ENCODE measurements around the gene CARMIL1. TPM values are rescaled to one million over a fixed set of nuclear protein-coding genes. Genes with fewer than 3 reads are reported as not detected.
"Not testable (repeated sequence)": the region's sequence is repeated elsewhere in the genome, so short reads cannot be mapped to it uniquely, and the experiment has no call there.

CARMIL1 gene
- total RNA-seq, 1 donor from 2014 or later: 10.3 TPM

GRCh38 chr6:25366903-25367545 is 87.8 kb downstream of the CARMIL1 start:
- no peak for DNase-seq (ENCODE audit: low spot score)

GRCh38 chr6:25369036-25369432 is 89.9 kb downstream of the CARMIL1 start:
- DNase-seq (ENCODE audit: low spot score): no peak

GRCh38 chr6:25369433-25370177 is 90.4 kb downstream of the CARMIL1 start:
- DNase-seq (ENCODE audit: low spot score): no peak

- no peak for DNase-seq (ENCODE audit: low spot score)
Measured at GRCh38 chr6:25370178-25371036, 91.2 kb downstream of the CARMIL1 start.

GRCh38 chr6:25371037-25371347 is 91.8 kb downstream of the CARMIL1 start:
- no peak for DNase-seq (ENCODE audit: low spot score)

GRCh38 chr6:25375125-25375524 is 96.0 kb downstream of the CARMIL1 start:
- DNase-seq (ENCODE audit: low spot score): no peak

- no peak for DNase-seq (ENCODE audit: low spot score)
Measured at GRCh38 chr6:25377664-25378063, 98.5 kb downstream of the CARMIL1 start.

- no peak for DNase-seq (ENCODE audit: low spot score)
Measured at GRCh38 chr6:25381077-25381476, 101.9 kb downstream of the CARMIL1 start.

- DNase-seq (ENCODE audit: low spot score): not testable (repeated sequence)
Measured at GRCh38 chr6:25382476-25382875, 103.3 kb downstream of the CARMIL1 start.

- no peak for DNase-seq (ENCODE audit: low spot score)
Measured at GRCh38 chr6:25384234-25384633, 105.1 kb downstream of the CARMIL1 start.

GRCh38 chr6:25384967-25385366 is 105.8 kb downstream of the CARMIL1 start:
- DNase-seq (ENCODE audit: low spot score): no peak

GRCh38 chr6:25387483-25387882 is 108.3 kb downstream of the CARMIL1 start:
- DNase-seq (ENCODE audit: low spot score): no peak

- DNase-seq (ENCODE audit: low spot score): no peak
Measured at GRCh38 chr6:25387911-25388310, 108.7 kb downstream of the CARMIL1 start.

GRCh38 chr6:25388776-25389175 is 109.6 kb downstream of the CARMIL1 start:
- DNase-seq (ENCODE audit: low spot score): no peak

- DNase-seq (ENCODE audit: low spot score): no peak
Measured at GRCh38 chr6:25389471-25389870, 110.3 kb downstream of the CARMIL1 start.

- no peak for DNase-seq (ENCODE audit: low spot score)
Measured at GRCh38 chr6:25392372-25392771, 113.2 kb downstream of the CARMIL1 start.

GRCh38 chr6:25395731-25396130 is 116.6 kb downstream of the CARMIL1 start:
- DNase-seq (ENCODE audit: low spot score): no peak

GRCh38 chr6:25397406-25397805 is 118.2 kb downstream of the CARMIL1 start:
- DNase-seq (ENCODE audit: low spot score): no peak

- no peak for DNase-seq (ENCODE audit: low spot score)
Measured at GRCh38 chr6:25399885-25400284, 120.7 kb downstream of the CARMIL1 start.

- no peak for DNase-seq (ENCODE audit: low spot score)
Measured at GRCh38 chr6:25401711-25402110, 122.5 kb downstream of the CARMIL1 start.

GRCh38 chr6:25402125-25402524 is 123.0 kb downstream of the CARMIL1 start:
- no peak for DNase-seq (ENCODE audit: low spot score)

- DNase-seq (ENCODE audit: low spot score): no peak
Measured at GRCh38 chr6:25403150-25403549, 124.0 kb downstream of the CARMIL1 start.

All from mesenteric fat pad (tissue), 1 donor.